GM21786 (cell line): ENCODE measurements around the gene TULP1.

Experiments used
- ATAC-seq: cut with Tn5 transposase; IDR thresholded peaks from one replicate; pipeline ENCODE4 v1.9.1; 2021; ENCODE audit not compliant: unreplicated experiment

Gene TULP1

GRCh38 chr6:35485402-35485877, 27.3 kb downstream of the TULP1 start:
- no peak for ATAC-seq

GRCh38 chr6:35484921-35485392, 27.7 kb downstream of the TULP1 start:
- no peak for ATAC-seq

- ATAC-seq, result no peak
Observed at GRCh38 chr6:35483893-35484645, 28.6 kb downstream of the TULP1 start.

- ATAC-seq, result no peak
Observed at GRCh38 chr6:35483490-35483889, 29.2 kb downstream of the TULP1 start.

GRCh38 chr6:35483062-35483461, 29.6 kb downstream of the TULP1 start:
- ATAC-seq, result no peak

- no peak for ATAC-seq
Observed at GRCh38 chr6:35481226-35481625, 31.5 kb downstream of the TULP1 start.

GRCh38 chr6:35480176-35480575, 32.5 kb downstream of the TULP1 start:
- no peak for ATAC-seq

- no peak for ATAC-seq
Observed at GRCh38 chr6:35478259-35478658, 34.4 kb downstream of the TULP1 start.

GRCh38 chr6:35477551-35478179, 35.0 kb downstream of the TULP1 start:
- ATAC-seq, result no peak

- no peak for ATAC-seq
Observed at GRCh38 chr6:35477028-35477427, 35.7 kb downstream of the TULP1 start.

GRCh38 chr6:35476004-35476403, 36.7 kb downstream of the TULP1 start:
- ATAC-seq, result no peak

- ATAC-seq, result no peak
Observed at GRCh38 chr6:35475573-35475972, 37.1 kb downstream of the TULP1 start.

- no peak for ATAC-seq
Observed at GRCh38 chr6:35474942-35475570, 37.6 kb downstream of the TULP1 start.

- ATAC-seq, result no peak
Observed at GRCh38 chr6:35474131-35474941, 38.4 kb downstream of the TULP1 start.

GRCh38 chr6:35473850-35474130, 38.9 kb downstream of the TULP1 start:
- ATAC-seq, result no peak

GRCh38 chr6:35473075-35473849, 39.4 kb downstream of the TULP1 start:
- ATAC-seq, result no peak

- no peak for ATAC-seq
Observed at GRCh38 chr6:35471836-35472345, 40.8 kb downstream of the TULP1 start.

- no peak for ATAC-seq
Observed at GRCh38 chr6:35470663-35471120, 42.0 kb downstream of the TULP1 start.

GRCh38 chr6:35469751-35470662, 42.7 kb downstream of the TULP1 start:
- ATAC-seq, result no peak
